AG04450 (cell line): Measurements from ENCODE around the gene MTUS2. TPM values are rescaled to one million over a fixed set of nuclear protein-coding genes. Genes with fewer than 3 reads are reported as not detected.

Experiments used
- CTCF ChIA-PET: fragments of 300-600, 350-600 bp; formaldehyde crosslinking; extraction: SDS; loops from one replicate; lab custom pipeline; 2022; ENCODE audit warnings: antibody characterized with exemption, inconsistent platforms; lab: Charles Lee
- POLR2A ChIA-PET: fragments of 350-600 bp; formaldehyde crosslinking; extraction: SDS; loops from one replicate; lab custom pipeline; 2021; ENCODE audit warnings: antibody characterized with exemption, inconsistent platforms; lab: Yijun Ruan, JAX
- DNase-seq: peaks from one replicate; pipeline ENCODE4 v3.0.0-alpha.2; 2011; ENCODE audit warnings: low read depth, low spot score
- H3K27ac ChIP-seq: one replicate; pipeline ENCODE4 v1.5.1; 2012; ENCODE audit warnings: low read depth, low read length, control low read depth
- H3K27me3 ChIP-seq: one replicate; pipeline ENCODE4 v1.6.0; 2012; ENCODE audit warnings: low read length; ENCODE audit not compliant: control insufficient read depth, insufficient read depth
- H3K4me3 ChIP-seq: 2 replicates; pipeline ENCODE4 v1.5.1; 2011; ENCODE audit warnings: mild to moderate bottlenecking, low read depth, low read length, control low read depth
- H3K9me3 ChIP-seq: 2 replicates; pipeline ENCODE4 v1.5.1; 2012; ENCODE audit warnings: low read length; ENCODE audit not compliant: control insufficient read depth, insufficient read depth
- polyA plus RNA-seq: library from polyadenylated mRNA; depleted of rRNA; stranded (reverse); fragments of >200 nt; gene quantifications from 2 replicates; pipeline ENCODE4 v1.2.3, GENCODE V29; 2011
- TF ChIP-seq, protein P1 (sequence below): IDR thresholded peaks from 2 replicates; pipeline ENCODE4 v1.5.1; 2011; ENCODE audit warnings: low read depth, low read length, control low read depth, inconsistent platforms

The MTUS2 gene
- polyA plus RNA-seq, 1 experiment = 0.02 TPM

DNA sequence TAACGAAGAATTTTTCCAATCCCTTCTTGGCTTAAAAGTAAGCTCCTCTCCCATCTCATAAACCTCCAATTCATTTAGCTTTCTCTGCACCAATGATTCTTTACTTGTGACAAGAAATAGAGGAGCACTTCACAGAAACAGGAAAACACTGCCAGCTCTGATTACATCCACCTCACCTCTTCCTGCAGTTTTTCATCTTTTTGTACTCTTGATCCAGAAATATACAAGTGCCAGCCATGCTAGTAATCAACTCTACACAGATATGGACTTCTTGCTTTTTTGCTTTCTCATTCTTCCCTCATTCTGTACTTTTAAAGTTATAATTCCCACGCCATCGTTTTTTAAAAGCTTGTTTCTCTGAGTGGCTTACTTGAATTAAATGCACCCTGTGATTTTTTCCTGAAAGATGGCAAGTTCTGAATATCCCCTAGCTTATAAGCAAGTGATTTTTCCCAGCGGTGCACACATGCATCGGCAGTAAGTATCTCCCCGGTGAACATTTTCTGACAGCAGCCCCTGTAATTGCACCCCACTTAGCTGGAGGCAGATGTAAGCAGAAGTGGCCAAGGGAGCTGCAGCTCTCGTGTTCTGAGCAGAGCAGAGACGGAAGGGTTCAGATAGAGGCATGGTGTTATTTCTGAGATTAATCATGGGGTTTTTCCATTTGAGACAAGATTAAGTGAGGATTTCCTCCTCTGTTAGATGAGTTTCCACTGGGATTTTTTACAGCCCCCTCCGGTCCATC lies 434.7 kb downstream of the MTUS2 start:
- TF ChIP-seq, protein P1, sequence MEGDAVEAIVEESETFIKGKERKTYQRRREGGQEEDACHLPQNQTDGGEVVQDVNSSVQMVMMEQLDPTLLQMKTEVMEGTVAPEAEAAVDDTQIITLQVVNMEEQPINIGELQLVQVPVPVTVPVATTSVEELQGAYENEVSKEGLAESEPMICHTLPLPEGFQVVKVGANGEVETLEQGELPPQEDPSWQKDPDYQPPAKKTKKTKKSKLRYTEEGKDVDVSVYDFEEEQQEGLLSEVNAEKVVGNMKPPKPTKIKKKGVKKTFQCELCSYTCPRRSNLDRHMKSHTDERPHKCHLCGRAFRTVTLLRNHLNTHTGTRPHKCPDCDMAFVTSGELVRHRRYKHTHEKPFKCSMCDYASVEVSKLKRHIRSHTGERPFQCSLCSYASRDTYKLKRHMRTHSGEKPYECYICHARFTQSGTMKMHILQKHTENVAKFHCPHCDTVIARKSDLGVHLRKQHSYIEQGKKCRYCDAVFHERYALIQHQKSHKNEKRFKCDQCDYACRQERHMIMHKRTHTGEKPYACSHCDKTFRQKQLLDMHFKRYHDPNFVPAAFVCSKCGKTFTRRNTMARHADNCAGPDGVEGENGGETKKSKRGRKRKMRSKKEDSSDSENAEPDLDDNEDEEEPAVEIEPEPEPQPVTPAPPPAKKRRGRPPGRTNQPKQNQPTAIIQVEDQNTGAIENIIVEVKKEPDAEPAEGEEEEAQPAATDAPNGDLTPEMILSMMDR = no peak
- H3K9me3 ChIP-seq = peaks cover 12% of the 10 kb centered on the region
- no peak overlapping the region for H3K27ac ChIP-seq
- H3K4me3 ChIP-seq = no peak overlapping the region
- POLR2A ChIA-PET = no interaction called here
- CTCF ChIA-PET = no interaction called here
- DNase-seq = no peak
- H3K27me3 ChIP-seq = no peaks in the 10 kb centered on the region

DNA sequence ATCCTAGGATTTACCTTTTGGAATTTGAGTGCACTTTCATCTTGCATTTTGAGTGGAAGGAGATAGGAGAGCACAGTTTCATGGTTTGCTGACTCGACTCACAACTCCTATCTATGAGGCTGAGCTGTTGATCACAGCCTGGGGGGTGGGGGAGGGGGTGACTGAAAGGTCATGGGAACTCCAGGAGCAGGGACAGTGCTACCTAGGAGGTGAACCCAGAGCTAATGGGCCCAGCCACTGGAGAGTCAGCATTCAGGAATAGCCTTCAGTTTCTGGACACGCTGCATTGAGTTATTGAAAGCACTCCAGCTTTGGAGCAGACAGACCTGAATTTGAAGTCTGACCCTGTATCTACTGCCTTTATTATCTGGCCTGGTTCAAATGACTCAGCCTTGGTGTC lies 435.4 kb downstream of the MTUS2 start:
- ChIA-PET CTCF (no interaction called here), POLR2A (no interaction called here)
- no peak for DNase-seq
- Histone ChIP-seq H3K9me3 (peaks cover 12% of the 10 kb centered on the region), H3K4me3 (no peak overlapping the region), H3K27ac (no peak overlapping the region), H3K27me3 (no peaks in the 10 kb centered on the region)
- TF ChIP-seq, protein P1 = no peak

DNA sequence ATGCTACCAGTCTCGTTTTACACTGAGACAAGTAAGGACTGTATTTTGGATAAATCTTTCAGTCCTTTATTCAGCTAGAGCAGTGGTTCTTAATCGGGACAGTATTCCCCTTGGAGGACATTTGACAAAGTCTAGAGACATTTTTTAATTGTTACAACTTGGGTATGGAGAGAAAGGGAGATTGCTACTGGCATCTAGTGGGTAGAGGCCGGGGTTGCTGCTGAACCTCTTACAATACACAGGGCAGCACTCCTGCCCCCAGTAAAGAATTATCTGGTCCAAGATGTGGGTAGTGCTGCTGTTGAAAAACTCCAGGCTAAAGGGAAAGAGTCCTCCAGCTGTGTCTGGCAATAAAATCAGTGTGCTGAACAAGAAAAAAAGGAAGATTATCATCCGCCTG lies 440.5 kb downstream of the MTUS2 start:
- Histone ChIP-seq H3K27ac (no peak overlapping the region), H3K4me3 (no peak overlapping the region), H3K9me3 (peaks cover 24% of the 10 kb centered on the region), H3K27me3 (no peaks in the 10 kb centered on the region)
- DNase-seq = no peak
- TF ChIP-seq, protein P1 = no peak
- POLR2A ChIA-PET = no interaction called here
- CTCF ChIA-PET = no interaction called here

DNA sequence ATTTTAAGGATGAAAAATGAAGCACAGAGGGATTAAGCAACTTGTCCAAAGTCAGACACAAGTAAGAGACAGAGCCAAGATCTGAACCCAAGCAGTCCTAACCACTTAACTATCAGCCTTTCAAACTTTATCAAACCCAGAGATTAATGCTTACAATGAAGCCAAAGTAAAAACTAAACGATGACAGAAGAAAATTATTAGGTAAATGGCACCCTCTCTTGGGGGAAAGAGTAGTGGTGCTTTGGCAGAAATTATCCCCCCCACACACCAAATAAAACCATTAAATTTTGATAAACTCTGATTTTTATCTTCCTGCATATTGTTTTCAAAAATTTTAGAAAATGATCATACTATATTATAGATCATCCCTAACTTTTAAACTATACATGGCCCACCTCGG lies 446.1 kb downstream of the MTUS2 start:
- H3K9me3 ChIP-seq = peaks cover 35% of the 10 kb centered on the region
- TF ChIP-seq, protein P1 = no peak
- ChIA-PET POLR2A (no interaction called here), CTCF (no interaction called here)
- H3K4me3 ChIP-seq = no peak overlapping the region
- H3K27ac ChIP-seq = no peak overlapping the region
- no peaks in the 10 kb centered on the region for H3K27me3 ChIP-seq
- DNase-seq = no peak

DNA sequence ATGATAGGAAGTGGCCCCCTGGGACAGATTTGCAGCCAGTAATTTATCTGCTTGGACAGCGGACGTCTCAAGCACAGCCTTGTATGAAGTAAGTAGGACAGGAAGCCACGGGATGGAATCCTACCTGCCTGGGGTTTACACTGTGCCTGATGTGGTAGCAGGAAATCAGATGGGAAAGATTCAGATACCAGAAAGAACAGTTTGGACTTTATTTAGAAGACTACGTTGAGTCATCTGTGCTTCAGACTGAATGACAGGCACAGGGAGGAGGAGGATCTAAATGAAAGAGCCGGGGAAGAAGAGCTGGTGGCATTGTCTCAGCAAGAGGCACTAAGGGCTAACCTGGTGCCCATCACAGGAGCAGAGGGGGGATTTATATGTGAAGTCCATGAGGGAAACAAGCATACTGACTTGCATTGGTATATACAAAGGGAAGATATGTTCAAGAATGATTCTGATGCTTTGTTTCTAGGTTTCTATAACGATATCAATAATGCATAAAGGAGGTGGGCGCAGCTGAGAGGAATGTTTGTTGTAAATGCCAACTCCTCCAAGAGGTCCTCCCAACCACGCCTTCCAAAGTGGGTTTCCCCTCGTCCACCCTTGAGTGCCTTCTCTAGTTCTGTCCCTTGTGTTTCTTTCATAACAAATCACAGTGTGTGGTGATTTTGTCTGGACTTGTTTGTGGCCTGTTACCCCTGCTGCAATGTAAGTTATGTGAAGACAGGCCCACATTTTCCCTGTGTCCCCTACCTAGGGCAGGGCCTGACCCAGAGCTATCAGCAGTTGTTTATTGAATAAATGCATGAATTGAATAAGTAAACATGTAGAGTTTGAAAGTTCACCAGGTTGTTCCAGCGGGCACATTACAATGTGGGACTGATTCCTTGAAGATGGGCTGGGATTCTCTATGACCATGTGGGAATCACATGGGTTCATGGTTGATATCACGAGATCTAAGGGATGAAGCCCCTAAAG lies 446.9 kb downstream of the MTUS2 start:
- POLR2A ChIA-PET = no interaction called here
- CTCF ChIA-PET = no interaction called here
- H3K4me3 ChIP-seq = no peak overlapping the region
- no peaks in the 10 kb centered on the region for H3K27me3 ChIP-seq
- DNase-seq = no peak
- TF ChIP-seq, protein P1 = no peak
- peaks cover 35% of the 10 kb centered on the region for H3K9me3 ChIP-seq
- H3K27ac ChIP-seq = no peak overlapping the region
